Astrocyte (in vitro differentiated cells and primary cell): ENCODE measurements around the gene ZNF331. TPM values are rescaled to one million over a fixed set of nuclear protein-coding genes. Genes with fewer than 3 reads are reported as not detected.

Experiments
- DNase-seq: peaks from one replicate; pipeline ENCODE4 v3.0.0-alpha.2; 2010; ENCODE audit warnings: low read depth
- FAIRE-seq: peaks from 2 replicates; lab custom pipeline; 2011; peaks lifted over from hg19 to GRCh38; lab: Jason Lieb, UNC
- H2AFZ ChIP-seq: 2 replicates; pipeline ENCODE4 v1.6.0; 2012; ENCODE audit warnings: low read depth, low read length, inconsistent platforms
- H3K27ac ChIP-seq: 2 replicates; pipeline ENCODE4 v1.5.1; 2011; ENCODE audit warnings: low read depth, low read length, inconsistent platforms
- H3K27me3 ChIP-seq: 2 replicates; pipeline ENCODE4 v1.6.0; 2011; ENCODE audit warnings: low read length, inconsistent platforms; ENCODE audit not compliant: insufficient read depth
- H3K36me3 ChIP-seq: 2 replicates; pipeline ENCODE4 v1.5.1; 2011; ENCODE audit warnings: low read length, inconsistent platforms; ENCODE audit not compliant: insufficient read depth
- H3K4me1 ChIP-seq: 2 replicates; pipeline ENCODE4 v1.5.1; 2011; ENCODE audit warnings: low read length, inconsistent platforms; ENCODE audit not compliant: insufficient read depth
- H3K4me2 ChIP-seq: 2 replicates; pipeline ENCODE4 v1.6.0; 2012; ENCODE audit warnings: low read length, inconsistent platforms
- H3K4me3 ChIP-seq: 2 replicates; pipeline ENCODE4 v1.5.1; 2011; ENCODE audit warnings: low read depth, mild to moderate bottlenecking, low read length, inconsistent platforms; ENCODE audit not compliant: insufficient read depth
- H3K79me2 ChIP-seq: 2 replicates; pipeline ENCODE4 v1.6.0; 2012; ENCODE audit warnings: mild to moderate bottlenecking, low read length, inconsistent platforms; ENCODE audit not compliant: insufficient read depth
- H3K9ac ChIP-seq: 2 replicates; pipeline ENCODE4 v1.6.0; 2012; ENCODE audit warnings: mild to moderate bottlenecking, low read length, inconsistent platforms
- H3K9me3 ChIP-seq: 2 replicates; pipeline ENCODE4 v1.5.1; 2012; ENCODE audit warnings: low read depth, mild to moderate bottlenecking, low read length, inconsistent platforms; ENCODE audit not compliant: insufficient read depth
- H4K20me1 ChIP-seq: 2 replicates; pipeline ENCODE4 v1.6.0; 2012; ENCODE audit warnings: low read length, inconsistent platforms; ENCODE audit not compliant: insufficient read depth
- H3K27ac Mint-ChIP-seq: one replicate; pipeline ENCODE4 v1.8.0; 2021; ENCODE audit warnings: mild to moderate bottlenecking, mixed read lengths; ENCODE audit not compliant: unreplicated experiment
- H3K27me3 Mint-ChIP-seq: one replicate; pipeline ENCODE4 v1.8.0; 2021; ENCODE audit warnings: low read depth, mixed read lengths; ENCODE audit not compliant: unreplicated experiment
- H3K36me3 Mint-ChIP-seq: one replicate; pipeline ENCODE4 v1.8.0; 2021; ENCODE audit warnings: low read depth, mixed read lengths; ENCODE audit not compliant: unreplicated experiment
- H3K4me1 Mint-ChIP-seq: one replicate; pipeline ENCODE4 v1.8.0; 2021; ENCODE audit warnings: low read depth, mixed read lengths; ENCODE audit not compliant: unreplicated experiment
- H3K4me3 Mint-ChIP-seq: one replicate; pipeline ENCODE4 v1.8.0; 2021; ENCODE audit warnings: mild to moderate bottlenecking, moderate library complexity, mixed read lengths; ENCODE audit not compliant: unreplicated experiment
- H3K9me3 Mint-ChIP-seq: one replicate; pipeline ENCODE4 v1.8.0; 2021; ENCODE audit warnings: mild to moderate bottlenecking, mixed read lengths; ENCODE audit not compliant: unreplicated experiment
- CTCF ChIP-seq: IDR thresholded peaks from 2 replicates; pipeline ENCODE4 v1.5.1; 2011; ENCODE audit warnings: low read depth, mild to moderate bottlenecking, inconsistent platforms, low read length, moderate library complexity; ENCODE audit not compliant: insufficient read depth
- EZH2 ChIP-seq: IDR thresholded peaks from 2 replicates; pipeline ENCODE4 v1.6.1; 2012; ENCODE audit warnings: mild to moderate bottlenecking, low read length, inconsistent platforms; ENCODE audit not compliant: insufficient read depth
- total RNA-seq: library from RNA; stranded (reverse); gene quantifications from 2 replicates; pipeline ENCODE4 v1.2.1, GENCODE V29; 2021

Gene ZNF331
- total RNA-seq, 1 donor from 2014 or later = 4.8 TPM

DNA sequence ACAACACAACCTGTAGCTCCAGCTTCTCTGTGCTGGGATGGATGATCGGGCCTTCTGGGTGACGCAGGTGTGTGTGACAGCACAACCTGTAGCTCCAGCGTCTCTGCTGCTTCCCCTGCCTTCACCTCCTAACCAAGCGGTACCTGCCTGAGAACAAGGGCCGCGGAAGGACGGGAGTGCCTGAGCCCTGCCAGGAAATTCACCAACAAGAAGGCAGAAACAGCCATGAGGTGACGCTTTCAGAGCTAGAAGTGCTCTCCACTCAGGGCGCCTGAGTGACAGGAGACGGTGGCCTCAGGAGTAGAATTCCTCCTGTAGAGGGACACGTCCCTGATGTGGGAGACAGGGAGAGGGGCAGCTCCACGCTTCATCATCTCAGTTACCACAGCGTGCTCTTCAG, 17.4 kb downstream of the ZNF331 start:
- Mint-ChIP-seq H3K4me3 (peak overlapping the region; percentile 27), H3K4me1 (no peaks in the 10 kb centered on the region), H3K27me3 (no peaks in the 10 kb centered on the region), H3K27ac (no peak overlapping the region), H3K9me3 (no peaks in the 10 kb centered on the region), H3K36me3 (peaks cover 7% of the 10 kb centered on the region)
- Histone ChIP-seq H3K27me3 (no peaks in the 10 kb centered on the region), H3K9me3 (no peaks in the 10 kb centered on the region), H3K36me3 (peaks cover 5% of the 10 kb centered on the region), H3K79me2 (peaks cover 12% of the 10 kb centered on the region), H3K27ac (no peak overlapping the region), H3K4me1 (no peaks in the 10 kb centered on the region), H2AFZ (no peak overlapping the region), H3K9ac (no peak overlapping the region), H3K4me2 (peak overlapping the region; percentile 84), H4K20me1 (no peaks in the 10 kb centered on the region), H3K4me3 (no peak overlapping the region)
- no peak for TF ChIP-seq CTCF
- no peak for TF ChIP-seq EZH2
- no peak for DNase-seq
- FAIRE-seq = no peak

- no peak for TF ChIP-seq EZH2
- no peak for TF ChIP-seq CTCF
Measured at GRCh38 chr19:53571339-53571738, 33.4 kb downstream of the ZNF331 start.

DNA sequence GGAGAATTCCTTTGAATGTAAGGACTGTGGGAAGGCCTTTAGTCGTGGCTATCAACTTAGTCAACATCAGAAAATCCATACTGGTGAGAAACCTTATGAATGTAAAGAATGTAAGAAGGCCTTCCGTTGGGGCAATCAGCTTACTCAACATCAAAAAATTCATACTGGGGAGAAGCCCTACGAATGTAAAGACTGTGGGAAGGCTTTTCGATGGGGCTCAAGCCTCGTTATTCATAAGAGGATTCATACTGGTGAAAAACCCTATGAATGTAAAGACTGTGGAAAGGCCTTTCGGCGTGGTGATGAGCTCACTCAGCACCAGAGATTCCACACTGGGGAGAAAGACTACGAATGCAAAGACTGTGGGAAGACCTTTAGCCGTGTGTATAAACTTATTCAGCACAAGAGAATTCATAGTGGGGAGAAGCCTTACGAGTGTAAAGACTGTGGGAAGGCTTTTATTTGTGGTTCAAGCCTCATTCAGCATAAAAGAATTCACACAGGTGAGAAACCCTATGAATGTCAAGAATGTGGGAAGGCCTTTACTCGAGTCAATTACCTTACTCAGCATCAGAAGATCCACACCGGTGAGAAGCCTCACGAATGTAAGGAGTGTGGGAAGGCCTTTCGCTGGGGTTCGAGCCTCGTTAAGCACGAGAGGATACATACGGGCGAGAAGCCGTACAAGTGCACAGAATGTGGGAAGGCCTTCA, 39.2 kb downstream of the ZNF331 start:
- Histone ChIP-seq H3K4me2 (no peak overlapping the region), H3K36me3 (peaks cover 23% of the 10 kb centered on the region), H3K79me2 (no peaks in the 10 kb centered on the region), H4K20me1 (no peaks in the 10 kb centered on the region), H3K27ac (no peak overlapping the region), H3K27me3 (no peaks in the 10 kb centered on the region), H2AFZ (no peak overlapping the region), H3K4me3 (no peak overlapping the region), H3K9ac (no peak overlapping the region), H3K4me1 (no peaks in the 10 kb centered on the region), H3K9me3 (peaks cover 26% of the 10 kb centered on the region)
- Mint-ChIP-seq H3K27ac (no peak overlapping the region), H3K4me3 (no peak overlapping the region), H3K27me3 (no peaks in the 10 kb centered on the region), H3K36me3 (peaks cover 48% of the 10 kb centered on the region), H3K4me1 (no peaks in the 10 kb centered on the region), H3K9me3 (peaks cover 57% of the 10 kb centered on the region)
- DNase-seq (no peak), FAIRE-seq (no peak)
- TF ChIP-seq EZH2 = no peak
- no peak for TF ChIP-seq CTCF

More at GRCh38 chr19:53571339-53571738, 33.4 kb downstream of the ZNF331 start:
- Histone ChIP-seq H3K79me2 (no peaks in the 10 kb centered on the region), H3K4me3 (no peak overlapping the region), H3K27me3 (no peaks in the 10 kb centered on the region), H3K9ac (no peak overlapping the region), H3K9me3 (no peaks in the 10 kb centered on the region), H3K4me1 (no peaks in the 10 kb centered on the region), H4K20me1 (no peaks in the 10 kb centered on the region), H3K4me2 (no peak overlapping the region), H3K27ac (no peak overlapping the region), H2AFZ (no peak overlapping the region), H3K36me3 (peaks cover 12% of the 10 kb centered on the region)
- no peak for FAIRE-seq
- peaks cover 38% of the 10 kb centered on the region for H3K36me3 Mint-ChIP-seq
- H3K4me3 Mint-ChIP-seq = no peak overlapping the region
- peaks cover 12% of the 10 kb centered on the region for H3K9me3 Mint-ChIP-seq
- DNase-seq = no peak
- H3K27me3 Mint-ChIP-seq = no peaks in the 10 kb centered on the region
- H3K27ac Mint-ChIP-seq = no peak overlapping the region
- no peaks in the 10 kb centered on the region for H3K4me1 Mint-ChIP-seq
